Natural killer cell (primary cell): ENCODE data around the gene SDR42E2. TPM values are rescaled to one million over a fixed set of nuclear protein-coding genes. Genes with fewer than 3 reads are reported as not detected.

Source experiments
- ATAC-seq, 3 donors: fragments of 150-1000 bp in 2 of 3; fragments of 200-7000 bp in 1 of 3; cut with Tn5 transposase; 1 replicate in 1 of 3; 2 replicates in 2 of 3; pipeline ENCODE4 v1.10.0; 2021; ENCODE audit warnings: mild to moderate bottlenecking in 2 of 3, moderate library complexity in 2 of 3
- DNase-seq, 2 donors: peaks; one replicate each; pipeline versions ENCODE4 v3.0.0 to v3.0.0-alpha.2; 2013 to 2021; ENCODE audit warnings: mixed read lengths in 1 of 2
- H3K27ac ChIP-seq: one replicate; pipeline ENCODE4 v1.5.1; 2013; ENCODE audit warnings: mild to moderate bottlenecking, low read length
- H3K27me3 ChIP-seq: one replicate; pipeline ENCODE4 v1.6.1; 2013; ENCODE audit warnings: low read length; ENCODE audit not compliant: control insufficient read depth, insufficient read depth
- H3K36me3 ChIP-seq: one replicate; pipeline ENCODE4 v1.6.1; 2013; ENCODE audit warnings: low read length; ENCODE audit not compliant: control insufficient read depth, insufficient read depth
- H3K4me1 ChIP-seq: one replicate; pipeline ENCODE4 v1.6.1; 2013; ENCODE audit warnings: low read length; ENCODE audit not compliant: control insufficient read depth, insufficient read depth
- H3K4me3 ChIP-seq: one replicate; pipeline ENCODE4 v1.5.1; 2013; ENCODE audit warnings: low read length
- H3K9me3 ChIP-seq: one replicate; pipeline ENCODE4 v1.6.1; 2013; ENCODE audit warnings: low read length; ENCODE audit not compliant: control insufficient read depth, insufficient read depth
- H3K27ac Mint-ChIP-seq, 2 donors: one replicate each; pipeline ENCODE4 v1.8.0; 2022; ENCODE audit warnings: mild to moderate bottlenecking in 2 of 2, mixed read lengths in 2 of 2, moderate library complexity in 1 of 2
- H3K27me3 Mint-ChIP-seq, 2 donors: one replicate each; pipeline ENCODE4 v1.8.0; 2022; ENCODE audit warnings: low read depth in 2 of 2, mixed read lengths in 2 of 2
- H3K36me3 Mint-ChIP-seq: one replicate; pipeline ENCODE4 v1.8.0; 2022; ENCODE audit warnings: mixed read lengths
- H3K4me1 Mint-ChIP-seq, 2 donors: one replicate each; pipeline ENCODE4 v1.8.0; 2022; ENCODE audit warnings: mixed read lengths in 2 of 2
- H3K4me3 Mint-ChIP-seq: one replicate; pipeline ENCODE4 v1.8.0; 2022; ENCODE audit warnings: mild to moderate bottlenecking, moderate library complexity, mixed read lengths
- H3K9me3 Mint-ChIP-seq, 2 donors: one replicate each; pipeline ENCODE4 v1.8.0; 2022; ENCODE audit warnings: mixed read lengths in 2 of 2
- CTCF ChIP-seq: fragments of 200-600 bp; IDR thresholded peaks from one replicate; pipeline ENCODE4 v1.8.0; 2022; ENCODE audit warnings: antibody characterized with exemption
- WGBS: methylation state at CpG from one replicate; pipeline ENCODE4 v1.1.7; 2013; ENCODE audit warnings: missing lambda C conversion rate; ENCODE audit not compliant: insufficient coverage; 5-methylcytosine and 5-hydroxymethylcytosine counted together
- intact Hi-C: fragments of 100-400 bp; cut with micrococcal nuclease; formaldehyde crosslinking; loops from one replicate; pipeline ENCODE4 v1.14.2; 2022
- total RNA-seq, 4 donors: library from RNA; stranded (reverse); fragments of 120-200 nt in 1 of 4; gene quantifications; one replicate each; pipeline versions ENCODE4 v1.2.3 to v1.2.4, GENCODE V29; 2013 to 2022

Gene SDR42E2
- total RNA-seq, 3 donors from 2014 or later (not counting 1 experiment from before 2014, with no cell fraction given): 0.92 to 1.9 (median 0.93) TPM

DNA sequence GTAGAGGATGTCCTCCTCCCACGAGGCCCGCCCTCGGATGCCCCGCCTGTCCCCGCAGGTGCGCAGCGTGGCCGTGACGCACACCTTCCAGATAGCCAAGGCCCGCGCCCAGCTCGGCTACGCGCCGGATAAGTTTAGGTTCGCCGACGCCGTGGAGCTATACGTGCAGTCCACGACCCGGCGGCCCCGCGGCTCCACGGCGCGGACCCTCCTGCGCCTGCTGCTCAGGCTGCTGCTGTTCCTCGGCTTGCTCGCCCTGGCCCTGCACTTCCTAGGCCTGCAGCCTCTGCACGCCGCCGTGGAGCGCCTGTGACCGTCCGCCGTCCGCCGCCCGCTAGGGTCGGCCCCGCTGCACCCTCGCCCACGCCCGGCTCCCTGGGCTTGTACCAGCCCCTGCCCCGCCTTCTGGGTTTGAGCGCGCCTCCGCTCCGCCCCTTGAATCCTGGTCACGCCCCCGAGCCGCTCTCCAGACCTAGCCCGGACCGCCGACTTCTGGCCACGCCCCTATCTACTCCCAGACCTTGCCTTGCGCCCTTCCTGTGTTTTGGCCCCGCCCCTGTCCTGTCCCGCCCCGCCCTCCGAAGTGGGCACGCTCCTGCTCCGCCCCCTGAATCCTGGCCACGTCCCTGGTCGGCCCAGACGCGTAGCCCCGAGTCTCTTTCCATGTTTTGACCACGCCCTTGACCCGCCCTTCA, 27.9 kb downstream of the SDR42E2 start:
- ATAC-seq (peak; percentile 1 to 3 (median 2)), DNase-seq (peak; percentile 73 to 97)
- Mint-ChIP-seq H3K27me3 (no peaks in the 10 kb centered on the region), H3K9me3 (peaks cover 0 to 3% of the 10 kb centered on the region in 2 donors), H3K27ac (peak overlapping the region; percentile 91 to 98), H3K4me3 (peak overlapping the region; percentile 94), H3K4me1 (peaks cover 58 to 68% of the 10 kb centered on the region in 2 donors), H3K36me3 (no peaks in the 10 kb centered on the region)
- no peaks in the 10 kb centered on the region for H3K36me3 ChIP-seq
- peaks cover 56% of the 10 kb centered on the region for H3K4me1 ChIP-seq
- peak overlapping the region; percentile 55 for H3K4me3 ChIP-seq
- H3K27ac ChIP-seq: peak overlapping the region; percentile 99
- under 1% methylated on average over 72 of the region's 72 CpGs for WGBS
- no peak for TF ChIP-seq CTCF
- intact Hi-C loops: loop anchor here (1.0 to 5.0 kb wide), 4 partner anchors 17 to 593 kb away; partner anchors contain the start of genes EEF2K, METTL9 and POLR3E
- H3K9me3 ChIP-seq: no peaks in the 10 kb centered on the region
- H3K27me3 ChIP-seq: no peaks in the 10 kb centered on the region

DNA sequence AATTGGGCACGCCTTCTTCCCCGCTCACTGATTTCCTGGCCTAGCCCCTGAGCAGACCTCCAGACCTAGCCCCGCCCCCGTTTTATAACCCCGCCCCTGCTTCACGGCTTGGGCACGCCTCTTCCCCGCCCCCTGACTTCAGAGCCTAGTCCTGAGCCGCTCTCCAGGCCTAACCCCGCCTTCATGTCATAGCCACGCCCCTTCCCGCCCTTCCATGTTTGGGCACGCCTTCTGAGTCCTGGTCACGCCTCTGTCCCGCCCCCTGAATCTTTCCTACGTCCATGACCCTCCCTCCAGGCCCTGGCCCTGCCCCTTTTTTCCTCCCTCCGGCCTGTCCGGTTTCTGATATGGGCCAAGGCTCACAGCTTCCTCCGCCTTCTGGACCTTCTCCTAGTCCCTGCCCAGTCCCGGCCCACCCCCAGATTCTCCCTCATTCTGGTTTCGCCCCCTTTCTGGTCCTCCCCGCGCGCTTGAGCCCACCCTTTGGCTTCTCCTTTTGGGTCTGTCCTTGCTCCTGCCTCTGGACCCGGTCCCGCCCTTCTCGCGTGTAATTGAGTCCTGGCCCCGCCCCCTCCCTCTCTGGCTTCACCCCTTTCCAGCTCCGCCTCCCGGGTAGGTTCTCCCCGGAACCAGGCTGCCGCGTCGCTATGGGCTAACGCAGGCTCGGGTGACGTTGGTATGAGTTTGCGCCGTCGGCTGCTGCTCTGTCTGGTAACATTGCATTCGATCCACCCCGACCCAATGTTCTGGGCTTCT, 28.6 kb downstream of the SDR42E2 start:
- ATAC-seq: peak; percentile 65 to 88 (median 69)
- Mint-ChIP-seq H3K4me3 (peak overlapping the region; percentile 94), H3K9me3 (peaks cover 0 to 3% of the 10 kb centered on the region in 2 donors), H3K27ac (peak overlapping the region; percentile 91 to 98), H3K36me3 (no peaks in the 10 kb centered on the region), H3K4me1 (peaks cover 64 to 75% of the 10 kb centered on the region in 2 donors), H3K27me3 (no peaks in the 10 kb centered on the region)
- Histone ChIP-seq H3K27me3 (no peaks in the 10 kb centered on the region), H3K4me3 (peak overlapping the region; percentile 43), H3K27ac (peak overlapping the region; percentile 99), H3K9me3 (no peaks in the 10 kb centered on the region), H3K4me1 (peaks cover 63% of the 10 kb centered on the region), H3K36me3 (no peaks in the 10 kb centered on the region)
- WGBS: 0% methylated on average over 43 of the region's 43 CpGs
- peak; percentile 99 to 100 for DNase-seq
- TF ChIP-seq CTCF: no peak
- intact Hi-C loops: loop anchor here (1.0 to 5.0 kb wide), 4 partner anchors 16 to 594 kb away; partner anchors contain the start of genes EEF2K, METTL9 and POLR3E

GRCh38 chr16:22191532-22192260, 29.4 kb downstream of the SDR42E2 start:
- H3K4me1 Mint-ChIP-seq: peaks cover 64 to 79% of the 10 kb centered on the region in 2 donors
- H3K9me3 Mint-ChIP-seq: peaks cover 0 to 3% of the 10 kb centered on the region in 2 donors
- Histone ChIP-seq H3K9me3 (no peaks in the 10 kb centered on the region), H3K36me3 (no peaks in the 10 kb centered on the region), H3K27ac (peak overlapping the region; percentile 99), H3K4me3 (peak overlapping the region; percentile 43), H3K27me3 (no peaks in the 10 kb centered on the region), H3K4me1 (peaks cover 69% of the 10 kb centered on the region)
- peak; percentile 32 to 78 for DNase-seq
- H3K27me3 Mint-ChIP-seq: no peaks in the 10 kb centered on the region
- peak overlapping the region; percentile 94 for H3K4me3 Mint-ChIP-seq
- H3K27ac Mint-ChIP-seq: peak overlapping the region; percentile 91 to 98
- no peaks in the 10 kb centered on the region for H3K36me3 Mint-ChIP-seq
- ATAC-seq: no peak
- intact Hi-C loops: loop anchor here (2.0 to 5.0 kb wide), 3 partner anchors 15 to 594 kb away; partner anchors contain the start of genes EEF2K and METTL9
- 3% methylated on average over 6 of the region's 9 CpGs for WGBS
- no peak for TF ChIP-seq CTCF
